Peyer's patch (tissue), 4 donors: Measurements from ENCODE around the gene TCAP.

Experiments used
- CTCF ChIP-seq, 6 experiments: fragments of 450-650 bp in 4 of 6; fragments of 200-600 bp in 2 of 6; sonication (generic) in 1 of 6; IDR thresholded peaks; one replicate each; pipeline ENCODE4 v1.5.1; 2017 to 2019; ENCODE audit warnings: antibody characterized with exemption in 6 of 6, mild to moderate bottlenecking in 3 of 6, moderate library complexity in 1 of 6
- POLR2A ChIP-seq, 2 donors: fragments of 450-650 bp; IDR thresholded peaks; one replicate each; pipeline ENCODE4 v1.5.1; 2017; ENCODE audit warnings: antibody characterized with exemption in 2 of 2, mild to moderate bottlenecking in 2 of 2, moderate library complexity in 2 of 2

- no peak for TF ChIP-seq CTCF (IDR thresholded peaks at IDR 0.05)
- no peak for TF ChIP-seq POLR2A (IDR thresholded peaks at IDR 0.05)
Observed at GRCh38 chr17:39688945-39689344, 23.8 kb downstream of the TCAP start.
